Stimulated activated CD4-positive, alpha-beta T cell treated with anti-CD3 and anti-CD28 coated beads, TNF-alpha, amount 100 ng/mL, for 48 hours (primary cell): ENCODE results near the gene SLC25A15.
"Not testable (repeated sequence)": the region's sequence is repeated elsewhere in the genome, so short reads cannot be mapped to it uniquely, and the experiment has no call there.

ENCODE experiments used
- DNase-seq, 3 donors: peaks; one replicate each; pipeline ENCODE4 v3.0.0-alpha.2; 2020; ENCODE audit warnings: low read depth in 3 of 3

SLC25A15 gene

GRCh38 chr13:40813667-40814454 lies 24.4 kb downstream of the SLC25A15 start:
- no peak for DNase-seq

GRCh38 chr13:40814803-40815202 lies 25.4 kb downstream of the SLC25A15 start:
- DNase-seq, result no peak

GRCh38 chr13:40818926-40819325 lies 29.5 kb downstream of the SLC25A15 start:
- DNase-seq, result no peak

- DNase-seq, result no peak
These were observed 30.4 kb downstream of the SLC25A15 start for GRCh38 chr13:40819797-40820315.

GRCh38 chr13:40839725-40840124 lies 50.3 kb downstream of the SLC25A15 start:
- DNase-seq, result not testable (repeated sequence)

GRCh38 chr13:40840955-40841354 lies 51.5 kb downstream of the SLC25A15 start:
- not testable (repeated sequence) for DNase-seq
